ENCODE data around the gene SLCO3A1.
A peak's percentile ranks its signal among the peaks of the same experiment; 100 is the strongest.
"Not testable (repeated sequence)": the region's sequence is repeated elsewhere in the genome, so short reads cannot be mapped to it uniquely, and the experiment has no call there.

SLCO3A1 gene

DNA sequence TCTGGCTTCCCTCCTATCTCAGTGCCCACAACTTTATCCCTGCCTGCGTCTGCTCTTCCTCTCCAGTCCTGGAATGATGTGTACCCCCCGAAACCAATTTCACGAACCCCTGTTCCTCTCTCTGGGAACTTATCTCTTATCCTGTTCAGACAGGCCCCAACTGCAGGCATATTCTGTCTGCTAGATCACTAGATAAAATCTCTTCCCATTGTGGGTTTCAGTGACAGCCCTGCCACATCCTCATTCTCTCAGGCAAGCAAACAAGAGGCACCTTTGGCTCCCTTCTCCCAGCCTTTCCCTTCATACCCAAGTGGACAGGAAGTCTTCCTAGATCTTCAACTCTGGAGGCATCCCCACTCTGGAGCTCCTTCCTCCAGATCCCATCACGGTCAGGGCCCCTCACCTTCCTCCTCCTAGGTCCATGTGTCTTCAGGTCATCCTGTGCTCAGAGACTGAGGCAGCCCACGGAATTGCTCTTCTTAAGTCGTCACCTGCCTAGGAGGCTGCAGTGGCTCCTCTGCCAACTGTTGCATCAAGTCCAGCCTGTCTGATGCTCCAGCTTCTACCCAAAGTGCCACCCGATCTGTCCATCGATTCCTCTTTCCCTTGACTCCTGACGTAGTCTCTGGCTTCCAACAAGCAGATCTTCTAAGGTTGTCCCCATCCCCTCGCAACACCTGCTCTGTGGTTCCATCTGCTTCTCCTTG lies 190.8 kb downstream of the SLCO3A1 start:
- no peak for DNase-seq

DNA sequence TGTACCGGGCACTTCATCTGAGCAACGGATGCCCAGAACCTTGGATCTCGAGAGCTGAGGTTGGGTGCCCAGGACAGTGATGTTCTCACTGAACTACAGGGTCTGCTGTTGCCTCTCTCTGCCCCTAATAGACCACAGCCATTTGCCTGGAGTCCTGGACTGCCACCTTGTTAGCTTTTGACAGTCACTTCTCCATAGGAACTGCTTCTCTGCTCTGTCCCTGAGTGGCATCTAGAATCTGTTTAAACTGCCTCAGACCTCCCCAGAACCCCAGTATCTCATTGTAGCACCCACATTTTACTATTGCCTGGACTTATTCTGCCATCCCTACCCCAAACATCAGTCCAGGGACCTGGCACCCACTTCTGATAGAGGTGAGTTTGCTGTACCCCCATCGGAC lies 194.4 kb downstream of the SLCO3A1 start:
- DNase-seq: no peak

DNA sequence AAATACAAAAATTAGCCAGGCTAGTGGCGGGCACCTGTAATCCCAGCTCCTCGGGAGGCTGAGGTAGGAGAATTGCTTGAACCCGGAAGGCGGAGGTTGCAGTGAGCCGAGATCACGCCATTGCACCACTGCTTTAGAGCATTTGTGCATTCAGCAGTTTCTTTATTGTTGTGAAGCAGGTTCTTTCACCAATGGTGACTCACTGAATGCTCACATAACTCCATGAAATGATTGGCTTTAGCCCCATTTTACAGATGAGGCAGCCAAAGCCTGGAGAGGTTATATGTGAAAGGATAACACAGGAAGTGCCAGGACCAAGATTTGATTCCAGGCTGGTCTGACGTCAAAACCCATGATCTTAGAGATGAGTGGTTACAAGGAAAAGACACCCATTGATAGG lies 195.2 kb downstream of the SLCO3A1 start:
- DNase-seq: no peak

DNA sequence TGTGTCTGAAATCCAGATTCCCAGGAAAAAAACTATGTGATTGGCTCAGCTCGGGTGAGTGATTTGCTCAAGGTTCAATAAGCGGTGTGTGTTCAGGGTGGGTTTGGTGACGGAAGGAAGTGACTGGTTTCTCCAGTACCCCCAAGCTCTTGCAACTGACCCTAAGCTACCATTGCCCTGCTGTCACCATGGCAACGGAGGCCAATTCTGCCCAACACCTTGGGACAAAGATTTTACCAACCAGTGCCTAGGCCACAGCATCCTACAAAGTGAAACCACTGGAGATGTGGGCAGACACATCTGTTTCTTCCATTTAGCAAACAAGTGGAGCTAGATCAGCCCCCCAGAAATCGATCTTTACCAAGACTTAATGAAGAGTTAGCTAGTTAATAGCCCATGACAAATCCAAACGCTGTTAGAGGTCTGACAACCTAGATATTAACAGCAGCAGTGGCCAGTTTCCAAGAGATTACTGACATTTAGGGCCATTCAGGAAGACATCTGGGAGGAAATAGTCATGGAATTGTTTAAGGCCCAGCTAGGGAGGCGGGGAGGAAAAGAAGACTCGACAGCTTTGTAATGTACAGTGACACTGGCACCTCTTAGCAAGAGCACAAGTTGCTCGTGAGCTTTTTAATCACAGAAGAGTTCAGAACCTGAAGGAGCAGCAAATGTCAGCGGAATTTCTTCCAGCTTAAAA lies 195.9 kb downstream of the SLCO3A1 start:
- DNase-seq: no peak

DNA sequence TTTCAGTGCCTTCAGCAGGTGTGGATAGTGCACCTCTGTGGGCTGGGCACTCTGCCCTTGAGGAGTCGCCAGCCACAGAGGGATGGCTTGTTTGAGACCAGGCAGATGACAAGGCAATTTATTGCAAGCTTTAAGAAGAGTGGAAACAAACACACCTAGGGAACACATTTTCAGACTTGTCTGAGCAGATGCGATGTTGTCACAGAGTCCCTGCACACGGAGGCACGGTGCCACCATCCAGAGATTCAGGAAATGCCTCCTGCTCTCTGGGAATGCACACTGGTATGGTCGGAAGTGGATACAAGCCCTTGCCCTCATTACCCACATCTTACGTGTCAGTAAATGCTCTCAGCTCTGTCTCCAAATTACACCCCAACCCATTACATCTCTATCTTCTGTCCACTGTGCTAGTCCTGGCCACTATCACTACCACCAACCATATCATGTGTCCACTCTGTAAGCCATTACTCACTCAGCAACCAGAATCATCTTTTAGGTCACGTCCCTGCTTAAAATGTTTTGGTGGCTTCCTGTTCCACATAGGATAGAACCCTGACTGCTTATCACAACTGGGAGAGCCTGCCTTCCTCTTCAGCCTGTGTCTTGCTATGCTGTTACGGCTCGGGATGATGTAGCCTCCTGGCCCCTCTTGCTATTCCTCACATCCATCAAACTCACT lies 196.9 kb downstream of the SLCO3A1 start:
- DNase-seq: no peak

DNA sequence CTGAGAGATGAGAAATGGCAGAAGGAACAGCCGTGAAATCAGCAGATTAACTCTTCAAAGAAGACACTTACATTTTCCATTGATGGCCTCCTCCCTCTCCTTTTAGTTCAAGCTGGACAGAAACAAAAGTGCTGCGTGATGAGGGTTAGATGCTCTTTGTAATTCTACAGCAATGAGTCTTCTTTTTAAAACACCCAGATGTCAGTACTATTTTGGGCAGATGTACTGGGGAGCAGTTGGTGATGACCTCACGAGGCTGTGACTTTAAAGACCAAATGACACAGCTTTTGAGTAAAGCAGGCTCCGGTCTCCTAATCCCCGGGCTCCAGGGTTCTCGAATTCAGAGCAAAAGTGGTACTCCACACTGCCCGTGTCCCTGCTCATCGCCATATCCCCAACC lies 198.2 kb downstream of the SLCO3A1 start:
- DNase-seq: no peak

DNA sequence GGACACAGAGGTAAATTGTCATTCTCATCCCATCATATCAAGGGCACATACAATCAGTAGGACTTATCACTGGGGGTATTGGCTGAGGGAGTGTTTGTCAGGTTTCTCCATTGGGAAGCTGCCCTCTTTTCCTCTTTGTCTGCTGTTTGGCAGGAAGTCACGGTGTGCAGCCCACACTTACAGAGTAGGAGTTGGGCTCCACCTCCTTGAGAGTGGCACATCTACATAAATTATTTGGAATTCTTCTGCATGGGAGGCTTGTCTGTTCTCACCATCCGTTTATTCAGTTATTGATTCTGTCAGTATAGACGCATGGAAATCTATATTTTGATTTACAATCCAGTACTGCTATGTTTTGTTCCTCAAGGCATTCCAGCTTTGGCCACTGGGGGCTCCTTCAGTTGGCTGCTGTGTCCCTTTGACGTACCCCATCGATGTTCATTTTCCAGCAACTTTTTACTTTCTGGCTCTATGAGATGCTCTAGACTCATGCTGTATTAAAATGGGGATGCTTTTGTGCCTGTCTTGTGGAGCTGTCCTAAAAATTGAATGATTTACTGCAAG lies 200.3 kb downstream of the SLCO3A1 start:
- DNase-seq: no peak

DNA sequence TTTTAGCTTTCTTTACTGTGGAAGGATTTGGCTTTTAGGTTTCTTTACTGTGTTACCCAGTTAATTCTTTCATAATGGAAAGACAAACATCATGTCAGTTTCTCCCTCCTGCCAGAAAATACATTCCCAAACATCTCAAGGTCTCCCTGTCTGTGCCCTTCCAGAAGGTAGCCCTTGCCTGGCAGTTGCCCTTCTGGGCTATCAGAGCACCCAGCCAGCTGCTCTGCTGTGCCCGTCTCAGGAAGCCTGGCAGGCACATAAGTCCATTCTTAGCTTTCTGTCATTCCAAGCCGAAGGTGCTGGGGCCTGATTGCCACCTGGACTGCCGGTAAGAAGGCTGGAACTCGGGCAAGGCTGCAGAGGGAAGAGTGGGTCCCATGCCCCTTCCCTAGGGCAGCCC lies 203.4 kb downstream of the SLCO3A1 start:
- no peak for DNase-seq

DNA sequence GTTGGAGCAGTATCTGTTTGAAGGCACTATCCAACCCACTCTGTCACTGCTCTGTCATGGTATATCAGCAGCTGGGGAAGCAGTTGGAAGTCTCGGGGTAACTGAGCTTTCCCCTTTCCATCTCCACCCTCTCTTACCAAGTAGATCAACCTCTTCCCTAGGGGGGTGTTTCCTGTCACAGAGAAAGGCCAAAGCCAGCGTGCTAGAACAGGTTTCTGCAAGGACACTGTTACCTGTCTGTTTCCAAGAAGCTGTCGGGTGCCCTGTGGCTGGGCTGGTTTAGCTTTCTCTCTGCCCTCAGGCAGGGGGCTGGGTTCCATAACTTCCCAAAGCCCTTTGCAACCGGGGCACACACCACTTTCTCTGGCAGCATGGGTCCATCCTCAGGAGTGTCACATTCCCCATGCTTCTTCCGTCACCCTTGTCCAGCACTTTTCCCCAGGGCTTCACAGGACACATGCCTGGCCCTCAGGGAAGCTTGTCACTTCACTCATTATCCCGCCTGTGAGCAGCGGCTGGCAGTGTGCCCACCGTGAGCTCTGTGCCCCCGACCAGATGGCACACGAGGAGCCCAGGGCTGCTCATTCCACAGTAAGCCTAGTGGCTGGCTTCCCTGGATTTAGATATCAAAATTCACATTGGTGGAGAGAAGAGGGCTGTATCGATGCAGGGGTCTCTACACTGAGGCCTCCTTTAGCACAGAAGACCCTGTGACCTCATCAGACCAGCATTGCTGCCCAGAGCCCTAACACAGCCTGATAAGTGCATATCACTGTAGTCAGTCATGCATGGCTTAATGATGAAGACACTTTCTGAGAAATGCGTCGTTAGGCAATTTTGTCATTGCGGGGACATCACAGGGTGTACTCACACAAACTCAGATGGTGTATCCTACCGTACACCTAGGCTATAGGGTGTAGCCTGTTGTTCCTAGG lies 205.8 kb downstream of the SLCO3A1 start:
- no peak for DNase-seq

DNA sequence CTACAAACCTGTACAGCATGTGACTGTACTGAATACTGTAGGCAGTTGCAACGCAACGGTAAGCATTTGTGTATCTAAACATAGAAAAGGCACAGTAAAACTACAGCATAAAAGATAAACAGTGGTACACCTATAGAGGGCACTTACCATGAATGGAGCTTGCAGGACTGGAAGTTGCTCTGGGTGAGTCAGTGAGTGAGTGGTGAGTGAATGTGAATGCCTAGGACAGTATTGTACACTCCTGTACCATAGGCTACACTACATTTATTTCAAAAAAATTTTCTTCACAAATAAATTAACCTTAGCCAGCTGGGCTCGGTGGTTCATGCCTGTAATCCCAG lies 206.4 kb downstream of the SLCO3A1 start:
- not testable (repeated sequence) for DNase-seq

DNA sequence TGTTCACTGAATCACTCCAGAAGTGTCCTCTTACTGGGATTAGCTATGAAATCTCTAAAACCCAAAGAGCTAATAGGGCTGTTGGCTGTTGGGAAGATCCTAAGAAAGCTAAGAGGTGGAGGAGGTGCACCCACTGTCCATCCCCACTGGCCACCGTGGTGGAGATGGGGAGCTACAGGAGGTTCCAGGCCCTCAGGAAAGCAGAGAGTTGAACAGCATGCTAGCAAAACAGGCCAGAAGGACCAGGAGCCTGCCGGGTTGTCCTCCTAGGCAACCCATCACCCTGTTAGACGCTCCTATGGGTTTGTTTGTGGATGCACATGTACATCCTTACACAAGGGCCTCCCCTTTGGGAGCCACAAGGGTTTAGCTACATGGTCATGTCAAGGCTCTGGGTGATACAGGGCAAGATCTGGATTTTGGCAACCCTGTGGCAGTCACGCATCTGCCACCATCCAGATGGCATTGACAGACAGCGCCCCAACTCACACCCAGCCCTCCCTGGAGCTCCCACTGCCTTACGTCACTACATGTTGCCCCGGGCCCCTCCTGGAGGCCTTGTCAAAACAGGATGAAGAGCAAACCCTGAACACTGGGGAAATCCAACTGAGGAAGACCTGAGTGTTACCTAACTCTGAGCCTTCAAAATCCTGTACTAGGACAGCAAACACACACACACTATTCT lies 208.1 kb downstream of the SLCO3A1 start:
- DNase-seq: no peak

DNA sequence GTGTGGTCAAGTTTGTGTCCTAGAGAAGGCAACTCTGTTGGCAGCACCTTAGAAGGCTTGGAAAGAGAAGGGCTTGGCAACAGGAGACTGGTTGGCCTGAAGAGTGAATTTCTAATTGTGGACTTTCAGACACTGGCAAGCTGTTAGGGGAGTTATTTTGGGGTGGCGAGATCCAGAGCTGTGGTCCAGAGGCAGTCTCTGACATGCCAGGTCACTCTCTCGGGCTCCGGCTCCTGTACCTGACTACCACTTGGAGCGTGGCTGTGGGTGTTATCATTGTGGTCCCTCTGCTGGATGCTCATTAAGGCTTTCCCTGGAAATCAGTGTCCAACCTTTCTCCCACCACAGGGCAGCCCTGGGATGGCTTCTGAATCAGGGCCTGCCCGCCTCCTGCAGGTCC lies 209.0 kb downstream of the SLCO3A1 start:
- DNase-seq: no peak

DNA sequence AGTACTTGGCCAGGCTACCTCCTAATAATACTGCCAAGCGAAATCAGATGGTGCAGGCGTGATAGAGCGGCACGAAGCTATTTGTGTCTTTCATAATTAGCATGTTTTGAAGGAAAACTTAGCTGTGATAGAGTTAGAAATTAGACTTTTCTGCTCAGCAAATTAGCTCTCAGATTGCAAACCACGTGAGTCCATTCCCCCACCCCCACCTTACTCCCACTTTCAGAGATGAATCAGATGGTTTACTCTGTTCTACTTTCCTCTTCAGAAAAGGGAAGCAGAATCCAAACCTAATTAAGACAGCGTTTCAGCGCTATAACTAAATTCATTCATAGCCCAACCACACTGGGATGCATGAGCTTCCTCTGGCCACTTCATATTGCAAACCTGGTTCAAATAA lies 214.6 kb downstream of the SLCO3A1 start:
- no peak for DNase-seq

DNA sequence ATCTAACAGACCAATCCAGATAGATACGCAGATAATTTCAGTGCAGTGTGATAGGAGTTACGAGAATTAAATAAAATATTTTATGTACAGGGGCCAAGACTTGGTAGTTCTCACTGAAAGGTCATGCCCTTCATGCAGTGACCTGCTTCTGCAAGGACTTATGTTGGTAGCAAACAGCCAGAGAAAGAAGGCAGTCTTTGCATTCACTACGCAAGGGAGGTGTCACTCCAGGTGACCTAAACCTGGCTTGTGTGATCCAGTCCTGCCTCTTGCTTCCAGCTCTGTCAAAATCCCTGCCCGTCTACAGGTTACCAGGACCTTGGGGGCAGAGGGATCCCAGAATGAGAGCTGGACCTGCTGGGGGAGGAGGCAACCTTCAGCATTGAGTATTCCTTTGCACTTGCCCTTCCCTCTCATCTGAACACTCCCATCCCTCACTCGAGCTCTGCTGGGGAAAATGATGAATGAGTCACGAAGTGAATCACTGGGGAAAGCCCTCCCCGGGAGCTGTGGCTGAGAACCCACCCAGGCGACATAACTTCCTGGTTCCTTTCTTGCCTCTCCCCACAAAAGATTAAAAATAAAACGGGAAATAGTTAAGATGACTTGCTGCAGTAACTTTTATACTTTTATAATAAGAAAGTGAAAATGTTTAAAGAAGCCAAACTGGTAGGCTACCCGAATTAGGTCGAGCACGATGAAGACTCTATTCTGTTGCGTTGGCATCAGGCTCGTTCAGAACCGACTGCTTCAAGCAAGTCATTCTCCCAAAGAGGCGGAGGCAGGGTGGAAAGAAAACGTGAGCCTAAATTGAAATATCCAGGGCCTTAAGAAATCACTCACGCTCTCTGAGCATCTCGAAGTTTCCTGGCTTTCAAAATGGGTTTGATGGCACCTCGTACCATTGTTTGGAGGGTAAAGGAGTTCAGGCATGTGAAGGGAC lies 216.1 kb downstream of the SLCO3A1 start:
- DNase-seq: peak; percentile 23 to 72

DNA sequence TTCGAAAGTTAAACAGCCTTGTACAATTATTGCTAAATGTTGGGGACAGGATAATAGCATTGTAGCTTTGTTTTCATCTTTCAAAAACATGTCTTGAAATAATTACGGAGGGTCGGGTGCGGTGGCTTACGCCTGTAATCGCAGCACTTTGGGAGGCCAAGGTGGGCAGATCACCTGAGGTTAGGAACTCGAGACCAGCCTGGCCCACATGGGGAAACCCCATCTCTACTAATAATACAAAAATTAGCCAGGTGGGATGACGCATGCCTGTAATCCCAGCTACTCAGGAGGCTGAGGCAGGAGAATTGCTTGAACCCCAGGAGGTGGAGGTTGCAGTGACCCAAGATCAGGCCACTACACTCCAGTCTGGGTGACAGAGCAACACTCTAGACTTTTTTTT lies 216.7 kb downstream of the SLCO3A1 start:
- not testable (repeated sequence) for DNase-seq

DNA sequence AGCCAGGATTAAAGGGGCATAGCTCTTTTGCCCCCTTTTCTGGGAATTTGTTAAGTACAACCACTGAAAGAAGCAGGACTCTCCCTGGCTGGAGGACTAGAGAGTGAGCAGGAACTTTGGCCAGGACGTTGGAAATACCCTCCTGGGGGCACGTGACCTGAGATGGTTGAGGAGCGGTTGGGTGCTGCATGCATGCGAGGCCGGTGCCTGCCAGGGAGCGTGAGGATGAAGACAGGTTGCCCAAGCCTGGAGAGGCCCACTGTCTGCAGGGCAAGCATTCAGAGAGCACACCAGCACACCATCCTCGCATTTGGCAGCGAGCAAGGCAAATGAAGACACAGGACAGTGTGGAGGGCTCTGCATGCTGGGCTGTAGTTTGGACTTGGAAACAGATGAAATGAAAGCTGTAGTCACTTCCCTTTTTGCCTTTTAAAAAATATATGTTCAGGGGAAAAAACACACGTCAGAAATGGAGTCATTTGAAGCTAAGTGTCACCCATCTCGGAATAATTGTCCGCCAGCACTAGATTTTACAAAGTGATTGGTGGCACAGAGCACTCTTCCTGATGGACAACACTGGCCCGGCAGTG lies 217.6 kb downstream of the SLCO3A1 start:
- peak in 1 of 2 donors; percentile 22 for DNase-seq

DNA sequence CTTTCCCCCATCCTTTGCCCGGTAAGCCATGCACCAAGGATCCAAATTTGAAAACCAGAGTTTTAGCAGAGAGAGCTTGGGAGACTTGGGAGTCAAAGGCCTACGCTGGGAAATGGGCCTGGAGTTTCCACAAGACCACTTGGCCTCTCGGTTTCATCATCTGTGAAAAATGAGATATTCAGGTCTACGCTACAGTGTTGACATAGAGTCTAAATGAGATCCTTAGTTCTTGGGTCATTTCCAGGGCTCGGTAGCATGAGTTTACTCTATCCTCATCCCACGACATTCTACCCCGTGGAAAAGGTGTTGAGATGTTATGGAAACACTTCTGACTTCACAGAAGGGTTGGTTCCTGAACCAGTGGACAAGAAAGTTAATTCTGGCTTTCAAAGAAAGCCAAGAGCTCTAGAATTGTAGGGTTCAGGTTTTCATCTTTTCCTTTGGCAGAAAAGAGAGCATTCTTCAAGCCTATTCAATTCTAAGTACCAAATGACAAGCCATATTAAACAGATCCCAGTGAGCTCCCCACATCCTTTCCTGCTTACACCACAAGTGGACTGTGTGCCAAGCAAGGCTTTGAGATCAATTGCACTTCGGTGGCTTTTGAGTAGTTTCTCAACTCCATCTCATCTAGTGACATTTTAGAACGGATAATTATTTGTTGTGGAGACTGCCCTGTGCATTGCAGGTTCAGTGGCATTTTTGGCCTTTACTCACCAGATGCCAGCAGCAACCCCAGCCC lies 219.7 kb downstream of the SLCO3A1 start:
- DNase-seq: no peak

DNA sequence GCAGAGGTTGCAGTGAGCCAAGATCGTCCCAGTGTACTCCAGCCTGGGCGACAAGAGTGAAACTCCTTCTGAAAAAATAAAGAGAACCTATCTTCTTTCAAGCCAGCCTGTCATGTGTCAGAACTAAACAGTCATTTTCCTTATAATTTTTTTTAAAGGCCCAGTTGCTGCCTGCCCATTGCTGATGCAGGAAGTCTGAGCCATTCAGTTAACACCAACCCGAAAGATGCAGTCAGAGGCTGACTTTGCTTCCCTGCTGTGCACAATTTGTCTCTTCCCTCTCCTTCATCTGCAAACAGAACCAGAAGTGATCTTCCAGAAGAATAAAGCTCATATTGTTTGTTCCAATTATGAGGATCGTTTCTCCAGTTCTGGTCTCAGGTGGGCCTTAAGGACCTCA lies 220.6 kb downstream of the SLCO3A1 start:
- DNase-seq: no peak

DNA sequence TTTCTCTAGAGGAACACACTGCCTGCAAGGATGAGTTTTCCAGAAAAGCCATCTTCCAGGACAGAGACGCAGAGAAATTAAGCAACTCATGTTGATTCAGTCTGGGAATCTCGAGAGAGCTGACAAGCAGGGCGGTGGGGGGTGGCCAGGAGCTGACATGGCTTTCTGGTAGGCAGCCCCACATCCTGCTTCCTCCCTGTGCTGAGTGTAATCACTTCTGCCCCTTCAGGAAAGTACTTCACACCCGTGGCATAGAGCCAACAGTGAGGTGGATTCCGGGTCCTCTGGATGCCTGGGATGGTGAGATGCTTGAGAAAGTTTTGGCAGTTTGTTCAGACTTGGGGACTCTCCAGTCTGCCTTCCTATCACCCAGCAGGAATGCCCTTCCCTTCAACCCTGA lies 221.1 kb downstream of the SLCO3A1 start:
- DNase-seq: no peak

DNA sequence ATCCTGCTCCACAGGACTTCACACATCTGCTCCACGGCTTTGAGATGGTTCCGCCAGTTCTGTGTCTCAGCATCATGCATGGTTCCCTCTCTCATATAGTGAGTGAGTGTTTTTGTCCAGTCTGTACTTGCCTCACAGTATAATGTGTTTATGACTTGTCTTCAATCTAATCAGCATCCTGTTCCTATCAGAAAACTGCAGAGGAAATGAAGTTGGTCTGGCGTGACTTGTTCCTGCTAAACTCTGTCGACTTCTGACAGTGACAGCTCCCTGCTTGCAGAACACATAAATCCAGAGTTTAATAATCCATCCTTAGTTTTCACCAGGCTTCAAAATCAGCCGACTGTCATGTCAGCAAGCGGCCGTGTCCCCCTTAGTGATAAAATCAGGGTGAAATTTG lies 222.3 kb downstream of the SLCO3A1 start:
- DNase-seq: no peak
